MM.1S (cell line): ENCODE measurements around the gene ATAD3B.
"Not testable (repeated sequence)": the region's sequence is repeated elsewhere in the genome, so short reads cannot be mapped to it uniquely, and the experiment has no call there.

Experiments used
- DNase-seq: peaks from one replicate; pipeline ENCODE4 v3.0.0-alpha.2; 2015
- H2AFZ ChIP-seq: fragments of 300-600 bp; sonication (generic); 2 replicates; pipeline ENCODE4 v1.6.0; 2016; ENCODE audit warnings: antibody characterized with exemption, low read length
- H3F3A ChIP-seq: fragments of 300-600 bp; sonication (generic); 2 replicates; pipeline ENCODE4 v1.6.1; 2016; ENCODE audit warnings: mild to moderate bottlenecking, antibody characterized with exemption, low read length, moderate library complexity, mixed read lengths; ENCODE audit not compliant: insufficient read depth
- H3K27ac ChIP-seq: fragments of 300-600 bp; sonication (generic); 2 replicates; pipeline ENCODE4 v1.5.1; 2016; ENCODE audit warnings: mild to moderate bottlenecking, low read length
- H3K27me3 ChIP-seq: fragments of 300-600 bp; sonication (generic); replicated peaks from 2 replicates; pipeline ENCODE4 v1.6.0; 2016; ENCODE audit warnings: low read length; ENCODE audit not compliant: insufficient read depth
- H3K36me3 ChIP-seq: fragments of 300-600 bp; sonication (generic); replicated peaks from 2 replicates; pipeline ENCODE4 v1.6.1; 2016; ENCODE audit warnings: mild to moderate bottlenecking, low read length, mixed read lengths; ENCODE audit not compliant: insufficient read depth
- H3K4me1 ChIP-seq: fragments of 300-600 bp; sonication (generic); 2 replicates; pipeline ENCODE4 v1.6.1; 2016; ENCODE audit warnings: low read length, mixed read lengths
- H3K4me2 ChIP-seq: fragments of 300-600 bp; sonication (generic); 2 replicates; pipeline ENCODE4 v1.6.0; 2016; ENCODE audit warnings: low read depth, low read length
- H3K4me3 ChIP-seq: fragments of 300-600 bp; sonication (generic); 2 replicates; pipeline ENCODE4 v1.5.1; 2016; ENCODE audit warnings: low read length, mixed read lengths
- H3K79me2 ChIP-seq: fragments of 300-600 bp; sonication (generic); 2 replicates; pipeline ENCODE4 v1.6.1; 2016; ENCODE audit warnings: mixed run types, low read length, mixed read lengths
- H3K9ac ChIP-seq: fragments of 300-600 bp; sonication (generic); 2 replicates; pipeline ENCODE4 v1.6.1; 2016; ENCODE audit warnings: low read length, mixed read lengths
- H3K9me2 ChIP-seq: fragments of 300-600 bp; sonication (generic); replicated peaks from 2 replicates; pipeline ENCODE4 v1.6.1; 2016; ENCODE audit warnings: mild to moderate bottlenecking, low read length, mixed read lengths; ENCODE audit not compliant: insufficient read depth
- H3K9me3 ChIP-seq: fragments of 300-600 bp; sonication (generic); replicated peaks from 2 replicates; pipeline ENCODE4 v1.6.1; 2016; ENCODE audit warnings: mild to moderate bottlenecking, low read length, mixed read lengths; ENCODE audit not compliant: insufficient read depth
- H4K20me1 ChIP-seq: fragments of 300-600 bp; sonication (generic); 2 replicates; pipeline ENCODE4 v1.6.1; 2016; ENCODE audit warnings: mild to moderate bottlenecking, low read length, moderate library complexity, mixed read lengths; ENCODE audit not compliant: insufficient read depth
- EZH2 ChIP-seq: fragments of 300-600 bp; sonication (generic); optimal IDR thresholded peaks from 2 replicates; pipeline ENCODE3; 2017; ENCODE audit warnings: low read depth, mild to moderate bottlenecking, antibody characterized with exemption, low read length, mixed read lengths
- EZH2phosphoT487 ChIP-seq: fragments of 300-600 bp; sonication (generic); IDR thresholded peaks from 2 replicates; pipeline ENCODE4 v1.6.1; 2018; ENCODE audit warnings: antibody characterized with exemption, low read length
- TF ChIP-seq, protein P1 (sequence below): fragments of 300-600 bp; sonication (generic); IDR thresholded peaks from 2 replicates; pipeline ENCODE4 v1.5.1; 2016; ENCODE audit warnings: antibody characterized with exemption, low read length, mixed read lengths

Gene ATAD3B

GRCh38 chr1:1523651-1524050 lies 52.1 kb downstream of the ATAD3B start:
- not testable (repeated sequence) for H3K4me3 ChIP-seq, H3K27ac ChIP-seq, H3K79me2 ChIP-seq, H3K9ac ChIP-seq, H3K4me1 ChIP-seq, DNase-seq, H3F3A ChIP-seq, H3K9me3 ChIP-seq, H3K9me2 ChIP-seq, H3K36me3 ChIP-seq, H3K27me3 ChIP-seq, H4K20me1 ChIP-seq, H2AFZ ChIP-seq, H3K4me2 ChIP-seq

DNA sequence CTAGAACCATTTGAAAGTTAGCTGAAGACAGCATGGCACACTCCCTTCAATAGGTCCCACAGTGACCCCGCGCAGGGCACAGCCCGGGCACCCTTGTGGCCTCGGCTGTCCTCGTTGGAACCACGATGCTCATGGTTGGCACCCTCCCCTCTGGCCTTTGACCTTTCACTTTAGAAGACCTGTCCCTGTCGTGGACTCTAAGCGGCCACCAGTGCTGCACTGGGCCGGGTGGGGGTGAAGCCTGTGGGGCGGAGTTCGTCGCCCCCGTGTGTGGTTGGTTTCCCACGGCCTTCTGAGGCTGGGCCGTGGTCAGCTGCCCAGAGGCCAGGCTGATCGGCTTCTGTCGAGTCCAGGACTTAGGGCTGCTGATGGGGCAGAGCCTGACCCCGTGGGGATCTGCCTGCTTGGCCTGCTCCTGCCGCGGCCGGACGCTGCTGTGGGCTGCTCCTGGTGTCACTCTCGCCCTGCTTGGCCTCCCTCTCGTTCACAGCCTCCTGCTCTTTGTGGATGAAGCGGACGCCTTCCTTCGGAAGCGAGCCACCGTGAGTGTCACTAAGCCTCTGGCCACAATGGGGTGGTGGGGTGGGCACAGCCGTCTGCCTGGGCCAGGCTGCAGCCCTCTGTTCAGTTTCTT lies 53.3 kb downstream of the ATAD3B start:
- H3K4me2 ChIP-seq, H2AFZ ChIP-seq, H3K9ac ChIP-seq, DNase-seq, H3K4me3 ChIP-seq, H3K27ac ChIP-seq, H3K9me3 ChIP-seq, H3K9me2 ChIP-seq, H3K27me3 ChIP-seq, H4K20me1 ChIP-seq, H3K79me2 ChIP-seq, H3K4me1 ChIP-seq, H3K36me3 ChIP-seq, H3F3A ChIP-seq: not testable (repeated sequence)

- H3K9ac ChIP-seq, H3K27ac ChIP-seq, H3K9me3 ChIP-seq, H2AFZ ChIP-seq, H3K79me2 ChIP-seq, H4K20me1 ChIP-seq, H3K4me3 ChIP-seq, H3K27me3 ChIP-seq, DNase-seq, H3F3A ChIP-seq, H3K36me3 ChIP-seq, H3K4me2 ChIP-seq, H3K4me1 ChIP-seq, H3K9me2 ChIP-seq: not testable (repeated sequence)
Observed at GRCh38 chr1:1526476-1526875, 54.9 kb downstream of the ATAD3B start.

DNA sequence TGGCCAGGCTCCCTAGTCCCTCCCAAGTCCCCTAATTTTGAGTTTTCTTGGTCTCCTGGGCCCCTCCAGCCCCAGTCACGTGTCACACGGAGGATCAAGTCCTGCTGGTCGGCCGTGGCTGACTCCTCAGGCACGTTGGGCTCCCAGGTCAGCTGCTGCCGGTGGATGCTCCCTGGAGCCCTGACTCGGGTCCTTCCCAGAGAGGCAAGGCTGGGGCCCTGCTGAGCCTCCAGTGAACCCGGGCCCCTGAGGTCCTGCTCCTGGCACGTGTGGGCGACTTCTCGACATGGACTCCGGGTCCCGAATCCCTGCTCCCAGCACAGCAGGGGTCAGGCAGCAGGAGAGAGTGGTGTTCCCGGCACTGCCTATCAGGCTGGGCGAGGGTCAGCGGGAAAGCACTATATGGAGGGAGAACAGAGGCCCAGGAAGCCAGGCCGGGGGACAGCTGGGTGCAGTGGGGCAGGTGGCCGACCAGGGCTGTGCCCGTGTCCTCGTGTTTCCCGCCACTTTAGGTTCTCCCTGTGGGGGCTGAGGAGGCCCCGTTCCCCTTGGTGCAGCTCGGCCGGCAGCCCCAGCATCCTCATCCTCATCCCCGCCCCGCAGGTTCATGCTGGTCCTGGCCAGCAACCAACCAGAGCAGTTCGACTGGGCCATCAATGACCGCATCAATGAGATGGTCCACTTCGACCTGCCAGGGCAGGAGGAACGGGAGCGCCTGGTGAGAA lies 55.7 kb downstream of the ATAD3B start:
- Histone ChIP-seq H3K27me3 (no peaks in the 10 kb centered on the region), H3K9me2 (no peaks in the 10 kb centered on the region), H3K27ac (no peak overlapping the region), H2AFZ (no peak overlapping the region), H3K9ac (no peak overlapping the region), H3K36me3 (no peaks in the 10 kb centered on the region), H3K4me1 (no peaks in the 10 kb centered on the region), H3K4me2 (no peak overlapping the region), H4K20me1 (no peaks in the 10 kb centered on the region), H3K4me3 (no peak overlapping the region), H3F3A (no peaks in the 10 kb centered on the region), H3K9me3 (no peaks in the 10 kb centered on the region), H3K79me2 (no peaks in the 10 kb centered on the region)
- DNase-seq, result no peak
- no peak for TF ChIP-seq EZH2
- TF ChIP-seq, protein P1, sequence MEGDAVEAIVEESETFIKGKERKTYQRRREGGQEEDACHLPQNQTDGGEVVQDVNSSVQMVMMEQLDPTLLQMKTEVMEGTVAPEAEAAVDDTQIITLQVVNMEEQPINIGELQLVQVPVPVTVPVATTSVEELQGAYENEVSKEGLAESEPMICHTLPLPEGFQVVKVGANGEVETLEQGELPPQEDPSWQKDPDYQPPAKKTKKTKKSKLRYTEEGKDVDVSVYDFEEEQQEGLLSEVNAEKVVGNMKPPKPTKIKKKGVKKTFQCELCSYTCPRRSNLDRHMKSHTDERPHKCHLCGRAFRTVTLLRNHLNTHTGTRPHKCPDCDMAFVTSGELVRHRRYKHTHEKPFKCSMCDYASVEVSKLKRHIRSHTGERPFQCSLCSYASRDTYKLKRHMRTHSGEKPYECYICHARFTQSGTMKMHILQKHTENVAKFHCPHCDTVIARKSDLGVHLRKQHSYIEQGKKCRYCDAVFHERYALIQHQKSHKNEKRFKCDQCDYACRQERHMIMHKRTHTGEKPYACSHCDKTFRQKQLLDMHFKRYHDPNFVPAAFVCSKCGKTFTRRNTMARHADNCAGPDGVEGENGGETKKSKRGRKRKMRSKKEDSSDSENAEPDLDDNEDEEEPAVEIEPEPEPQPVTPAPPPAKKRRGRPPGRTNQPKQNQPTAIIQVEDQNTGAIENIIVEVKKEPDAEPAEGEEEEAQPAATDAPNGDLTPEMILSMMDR, result no peak
- no peak for TF ChIP-seq EZH2phosphoT487
